ENCODE measurements around the gene SPATA1. TPM values are rescaled to one million over a fixed set of nuclear protein-coding genes. Genes with fewer than 3 reads are reported as not detected.

SPATA1 gene
- polyA plus RNA-seq, 1 of the 3 experiments (the other 2 are of a cell fraction), result 1.2 TPM

GRCh38 chr1:84462118-84462517, 44.1 kb upstream of the SPATA1 start:
- Histone ChIP-seq H3K4me3 (ENCODE audit: low read depth in 2 of 2, low read length in 1 of 2) (no peak overlapping the region), H3K9me3 (no peaks in the 10 kb centered on the region), H3K9ac (no peak overlapping the region), H3F3A (replicated peaks; ENCODE audit: insufficient read depth) (no peaks in the 10 kb centered on the region), H3K4me2 (no peak overlapping the region), H3K27me3 (ENCODE audit: insufficient read depth) (no peaks in the 10 kb centered on the region; the same call in 1 of the 2 replicates), H3K4me1 (ENCODE audit: control insufficient read depth in 1 of 2, insufficient read depth in 2 of 2, low read depth in 1 of 2, low read length in 1 of 2) (no peaks in the 10 kb centered on the region), H2AFZ (ENCODE audit: low read depth) (no peak overlapping the region), H3K36me3 (replicated peaks in 1 of 2; ENCODE audit: control insufficient read depth in 1 of 2, insufficient read depth in 2 of 2, low read length in 1 of 2) (no peaks in the 10 kb centered on the region), H3K9me2 (no peaks in the 10 kb centered on the region), H4K20me1 (ENCODE audit: insufficient read depth) (no peaks in the 10 kb centered on the region), H3K79me2 (ENCODE audit: insufficient read depth) (no peaks in the 10 kb centered on the region), H3K27ac (ENCODE audit: low read depth in 2 of 2, low read length in 1 of 2) (no peak overlapping the region)
- DNase-seq, result no peak
- no peak for TF ChIP-seq RAD21 (IDR thresholded peaks at IDR 0.05; ENCODE audit: low read length)
- no peak for TF ChIP-seq CHD2 (IDR thresholded peaks at IDR 0.05; ENCODE audit: low read length, partially characterized antibody)
- TF ChIP-seq RCOR1 (IDR thresholded peaks at IDR 0.05; ENCODE audit: low read length), result no peak
- TF ChIP-seq TAF1 (IDR thresholded peaks at IDR 0.05; ENCODE audit: borderline replicate concordance, low read depth, low read length), result no peak
- TF ChIP-seq USF1 (IDR thresholded peaks at IDR 0.05; ENCODE audit: borderline replicate concordance, low read depth), result no peak
- TF ChIP-seq MEF2A (IDR thresholded peaks at IDR 0.05; ENCODE audit: borderline replicate concordance, low read depth), result no peak
- no peak for TF ChIP-seq NRF1 (IDR thresholded peaks at IDR 0.05; ENCODE audit: low read depth, low read length)
- no peak for TF ChIP-seq RFX5 (IDR thresholded peaks at IDR 0.05; ENCODE audit: low read length)
- no peak for TF ChIP-seq MAX (IDR thresholded peaks at IDR 0.05; ENCODE audit: low read depth)
- no peak for TF ChIP-seq REST (IDR thresholded peaks at IDR 0.05; ENCODE audit: low read depth, low read length)
- TF ChIP-seq ELF1 (IDR thresholded peaks at IDR 0.05), result no peak
- TF ChIP-seq TCF12 (IDR thresholded peaks at IDR 0.05), result no peak
- TF ChIP-seq GABPA (IDR thresholded peaks at IDR 0.05; ENCODE audit: low read depth), result no peak
- TF ChIP-seq MXI1 (IDR thresholded peaks at IDR 0.05; ENCODE audit: low read depth, low read length), result no peak
- CTCF ChIA-PET, result no interaction called here
- WGBS (ENCODE audit: low lambda C conversion rate), result 46% methylated on average over 1 of the region's 1 CpG
- POLR2A ChIA-PET, result no interaction called here

GRCh38 chr1:84467298-84467697, 38.9 kb upstream of the SPATA1 start:
- Histone ChIP-seq H3K27me3 (ENCODE audit: insufficient read depth) (no peaks in the 10 kb centered on the region; the same call in 1 of the 2 replicates), H4K20me1 (ENCODE audit: insufficient read depth) (no peaks in the 10 kb centered on the region), H3K4me1 (ENCODE audit: control insufficient read depth in 1 of 2, insufficient read depth in 2 of 2, low read depth in 1 of 2, low read length in 1 of 2) (no peaks in the 10 kb centered on the region), H3K9me3 (no peaks in the 10 kb centered on the region), H3K36me3 (replicated peaks in 1 of 2; ENCODE audit: control insufficient read depth in 1 of 2, insufficient read depth in 2 of 2, low read length in 1 of 2) (no peaks in the 10 kb centered on the region), H2AFZ (ENCODE audit: low read depth) (no peak overlapping the region), H3K27ac (ENCODE audit: low read depth in 2 of 2, low read length in 1 of 2) (no peak overlapping the region), H3K9ac (no peak overlapping the region), H3K4me2 (no peak overlapping the region), H3K79me2 (ENCODE audit: insufficient read depth) (no peaks in the 10 kb centered on the region), H3K9me2 (no peaks in the 10 kb centered on the region), H3K4me3 (ENCODE audit: low read depth in 2 of 2, low read length in 1 of 2) (no peak overlapping the region), H3F3A (replicated peaks; ENCODE audit: insufficient read depth) (no peaks in the 10 kb centered on the region)
- no peak for DNase-seq
- TF ChIP-seq NRF1 (IDR thresholded peaks at IDR 0.05; ENCODE audit: low read depth, low read length) (no peak), EZH2phosphoT487 (IDR thresholded peaks at IDR 0.05; ENCODE audit: borderline replicate concordance, low read depth) (no peak), IRF3 (IDR thresholded peaks at IDR 0.05; ENCODE audit: low read depth, low read length) (no peak)
- CTCF ChIA-PET, result no interaction called here
- POLR2A ChIA-PET, result no interaction called here
